Measurements from ENCODE around the gene STOML1.
"Not testable (repeated sequence)": the region's sequence is repeated elsewhere in the genome, so short reads cannot be mapped to it uniquely, and the experiment has no call there.

The STOML1 gene

GRCh38 chr15:73965094-73965757 is 26.9 kb downstream of the STOML1 start:
- no peak for DNase-seq (ENCODE audit: low read depth in 2 of 3, low spot score in 2 of 3)

DNA sequence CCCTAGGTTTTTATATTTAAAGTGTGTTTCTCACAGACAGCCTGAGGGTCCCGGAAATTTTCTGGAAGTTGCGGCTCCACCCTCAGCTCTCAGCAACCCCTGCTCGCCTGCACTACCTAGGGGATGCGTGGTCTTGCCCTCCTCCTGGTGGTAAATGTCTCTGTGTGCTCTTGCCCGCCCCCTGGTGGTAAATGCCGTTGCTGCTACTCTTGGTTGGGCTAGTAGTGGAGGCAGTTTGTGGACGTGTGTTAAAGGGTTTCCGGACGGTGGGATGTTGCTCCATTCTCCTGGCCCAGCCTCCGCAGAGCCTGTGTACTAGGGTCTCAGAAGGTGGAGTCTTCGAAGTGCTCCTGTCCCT is 27.4 kb downstream of the STOML1 start:
- peak; percentile 60 to 92 (median 91) for DNase-seq (ENCODE audit: low read depth in 2 of 3, low spot score in 2 of 3)

DNA sequence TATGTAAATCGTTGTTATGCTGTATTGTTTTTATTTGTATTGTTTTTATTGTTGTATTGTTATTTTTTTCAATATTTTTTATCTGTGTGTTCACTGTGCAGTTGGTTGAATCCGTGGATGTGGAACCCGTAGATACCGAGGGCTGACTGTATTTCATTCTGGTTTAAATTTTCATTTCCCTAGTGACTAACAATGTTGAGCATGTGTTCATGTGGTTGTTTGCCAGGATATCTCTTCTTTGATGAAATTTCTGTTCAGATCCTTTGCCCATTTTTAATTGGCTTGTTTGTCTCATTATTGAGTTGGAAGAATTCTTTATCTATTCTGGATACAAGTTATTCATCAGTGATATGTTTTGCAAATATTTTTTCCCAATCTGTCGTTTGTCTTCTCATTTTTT is 29.7 kb downstream of the STOML1 start:
- no peak for DNase-seq (ENCODE audit: low read depth in 2 of 3, low spot score in 2 of 3)

GRCh38 chr15:73960472-73961070 is 31.5 kb downstream of the STOML1 start:
- not testable (repeated sequence) for DNase-seq (ENCODE audit: low read depth in 2 of 3, low spot score in 2 of 3)

DNA sequence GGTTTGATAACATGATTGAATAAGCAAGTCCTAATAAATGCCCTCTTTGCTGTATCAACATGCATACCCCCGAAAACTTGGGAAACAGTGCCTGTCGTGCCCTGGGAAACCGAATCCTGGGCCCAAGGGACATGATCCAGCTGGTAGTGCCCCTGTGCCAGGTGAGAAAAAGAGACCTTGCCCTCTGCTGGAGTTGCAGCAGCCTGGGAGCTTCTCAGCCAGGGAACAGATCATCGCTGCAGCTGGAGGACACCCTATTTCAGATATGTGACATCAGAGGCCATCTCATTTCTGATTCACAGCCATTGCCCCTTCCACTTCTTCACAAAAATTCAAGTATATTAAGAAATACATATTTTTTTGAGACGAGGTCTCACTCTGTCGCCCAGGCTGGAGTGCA is 32.3 kb downstream of the STOML1 start:
- DNase-seq (ENCODE audit: low read depth in 2 of 3, low spot score in 2 of 3): no peak

- no peak for DNase-seq (ENCODE audit: low read depth in 2 of 3, low spot score in 2 of 3)
Measured at GRCh38 chr15:73959012-73959581, 33.0 kb downstream of the STOML1 start.

- DNase-seq (ENCODE audit: low read depth in 2 of 3, low spot score in 2 of 3): no peak
Measured at GRCh38 chr15:73957785-73958184, 34.3 kb downstream of the STOML1 start.

- DNase-seq (ENCODE audit: low read depth in 2 of 3, low spot score in 2 of 3): no peak
Measured at GRCh38 chr15:73957276-73957675, 34.8 kb downstream of the STOML1 start.

- DNase-seq (ENCODE audit: low read depth in 2 of 3, low spot score in 2 of 3): no peak
Measured at GRCh38 chr15:73956743-73957135, 35.4 kb downstream of the STOML1 start.

- no peak for DNase-seq (ENCODE audit: low read depth in 2 of 3, low spot score in 2 of 3)
Measured at GRCh38 chr15:73955861-73956742, 36.0 kb downstream of the STOML1 start.

DNA sequence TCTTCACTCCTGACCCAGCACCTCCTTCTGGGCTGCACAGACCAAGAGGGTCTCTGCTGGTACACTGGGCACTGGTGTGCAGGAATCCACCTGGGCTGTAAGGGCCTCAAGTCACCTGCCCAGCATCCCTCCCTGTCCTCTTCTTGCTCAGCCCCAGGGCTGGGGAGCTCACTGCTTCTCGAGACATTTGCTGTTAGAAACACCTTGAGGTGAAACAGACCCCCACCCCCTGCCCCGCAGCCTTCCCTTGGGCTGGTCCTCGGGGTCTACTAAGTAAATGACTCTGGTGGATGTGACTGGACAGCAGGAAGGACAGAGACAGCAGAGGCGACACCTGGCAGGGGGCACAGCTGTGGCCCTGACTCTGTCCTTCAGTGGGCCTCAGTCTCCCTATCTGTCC is 36.8 kb downstream of the STOML1 start:
- DNase-seq (ENCODE audit: low read depth in 2 of 3, low spot score in 2 of 3): no peak

- no peak for DNase-seq (ENCODE audit: low read depth in 2 of 3, low spot score in 2 of 3)
Measured at GRCh38 chr15:73954188-73955145, 37.6 kb downstream of the STOML1 start.

DNA sequence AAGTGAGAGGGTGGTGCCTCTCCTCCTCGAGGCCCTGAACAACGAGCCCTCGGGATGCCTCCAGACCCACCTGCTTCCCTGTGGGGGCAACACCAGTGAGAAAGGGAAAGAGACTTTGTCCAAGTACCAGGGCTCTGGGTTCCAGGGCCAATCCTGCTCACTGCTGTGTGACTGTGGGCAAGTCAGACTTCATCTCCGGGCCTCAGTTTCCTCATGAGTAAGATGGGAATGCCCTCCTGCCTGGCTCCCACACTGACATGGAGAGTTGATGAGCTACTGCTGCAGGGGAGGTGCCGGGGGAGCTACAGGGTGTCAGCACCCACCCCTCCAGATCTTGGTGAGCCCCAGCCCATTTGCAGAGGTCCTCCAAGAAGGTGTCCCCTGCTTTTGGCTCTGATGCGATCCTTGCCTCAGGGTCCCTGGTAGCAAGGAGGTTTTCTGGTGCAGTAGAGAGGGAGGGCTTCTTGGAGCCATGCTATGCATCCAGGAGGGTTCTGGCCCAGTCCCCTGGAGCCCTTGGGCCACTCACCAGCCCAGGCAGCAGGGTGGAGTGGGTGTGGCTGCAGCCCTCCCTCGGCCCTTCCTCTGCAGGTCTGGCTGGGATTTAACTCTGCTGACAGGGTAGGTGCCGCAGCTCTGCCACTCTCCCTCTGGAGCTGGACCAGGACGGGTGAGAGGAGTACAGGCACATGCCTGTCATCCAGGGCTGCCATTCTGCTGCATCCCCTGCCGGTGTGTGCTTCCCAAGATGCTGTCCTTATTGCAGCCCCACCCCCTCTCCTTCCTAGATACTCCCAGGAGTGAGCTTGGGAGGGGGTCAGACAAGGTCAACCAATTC is 39.0 kb downstream of the STOML1 start:
- DNase-seq (ENCODE audit: low read depth in 2 of 3, low spot score in 2 of 3): no peak

- DNase-seq (ENCODE audit: low read depth in 2 of 3, low spot score in 2 of 3): no peak
Measured at GRCh38 chr15:73952171-73952912, 39.8 kb downstream of the STOML1 start.

DNA sequence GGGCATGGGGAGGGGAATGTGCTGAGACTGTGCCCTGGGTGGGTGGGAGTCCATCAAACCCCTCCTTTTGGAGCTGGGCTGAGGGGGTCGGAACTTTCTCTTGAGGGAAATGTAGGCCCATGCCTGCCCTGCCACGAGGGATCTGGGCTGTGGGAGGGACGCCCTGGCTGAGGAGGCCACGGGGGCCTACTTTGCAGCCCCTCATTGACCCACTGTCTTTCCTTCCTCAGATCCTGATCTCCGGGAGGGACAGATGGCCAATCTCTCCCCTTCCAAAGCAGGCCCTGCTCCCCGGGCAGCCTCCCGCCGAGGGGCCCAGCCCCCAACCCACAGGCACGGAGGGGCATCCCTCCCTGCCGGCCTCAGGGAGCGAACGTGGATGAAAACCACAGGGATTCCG is 40.5 kb downstream of the STOML1 start:
- no peak for DNase-seq (ENCODE audit: low read depth in 2 of 3, low spot score in 2 of 3)

GRCh38 chr15:73950831-73951561 is 41.1 kb downstream of the STOML1 start:
- DNase-seq (ENCODE audit: low read depth in 2 of 3, low spot score in 2 of 3): peak; percentile 33 to 49 (median 36)

GRCh38 chr15:73950479-73950830 is 41.6 kb downstream of the STOML1 start:
- no peak for DNase-seq (ENCODE audit: low read depth in 2 of 3, low spot score in 2 of 3)

DNA sequence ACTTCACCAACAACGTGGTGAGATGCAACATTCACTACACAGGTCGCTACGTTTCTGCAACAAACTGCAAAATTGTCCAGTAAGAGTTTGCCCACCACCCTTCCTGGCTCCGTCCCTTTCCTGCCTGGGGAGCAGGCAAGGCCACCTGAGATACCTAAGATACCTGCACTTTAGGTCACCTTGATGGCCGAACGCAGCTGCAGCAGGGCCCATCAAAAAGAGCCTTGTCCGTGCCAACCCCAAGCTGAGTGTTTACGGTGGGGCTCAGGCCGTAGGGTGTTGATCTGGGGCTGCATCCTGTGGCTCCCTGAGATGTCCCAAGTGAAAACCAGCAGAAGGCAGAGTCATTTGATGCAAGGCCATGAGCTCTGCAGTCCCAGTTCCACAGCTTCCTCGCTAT is 42.6 kb downstream of the STOML1 start:
- no peak for DNase-seq (ENCODE audit: low read depth in 2 of 3, low spot score in 2 of 3)

DNA sequence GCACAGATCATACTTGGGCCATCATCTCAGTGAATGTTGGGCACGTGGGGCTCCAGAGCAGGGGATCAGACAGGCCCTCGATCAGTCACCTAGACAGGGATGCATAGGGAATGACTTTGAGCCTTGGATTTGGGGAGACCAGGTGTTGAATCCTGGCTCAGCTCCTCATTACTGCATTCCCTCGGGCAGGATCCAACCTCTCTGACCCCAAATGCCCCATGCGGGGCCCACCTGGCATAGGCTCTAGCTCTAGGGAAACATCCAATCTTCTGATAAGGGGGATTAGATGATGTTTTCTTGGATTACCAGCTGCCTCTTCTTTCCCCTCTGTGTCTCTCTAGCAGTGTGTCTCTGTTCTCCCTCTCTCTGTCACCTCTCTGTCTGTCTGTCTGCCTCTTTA is 43.1 kb downstream of the STOML1 start:
- no peak for DNase-seq (ENCODE audit: low read depth in 2 of 3, low spot score in 2 of 3)
